ENCODE results near the gene AKAP12.
"Not testable (repeated sequence)": the region's sequence is repeated elsewhere in the genome, so short reads cannot be mapped to it uniquely, and the experiment has no call there.

Gene AKAP12

DNA sequence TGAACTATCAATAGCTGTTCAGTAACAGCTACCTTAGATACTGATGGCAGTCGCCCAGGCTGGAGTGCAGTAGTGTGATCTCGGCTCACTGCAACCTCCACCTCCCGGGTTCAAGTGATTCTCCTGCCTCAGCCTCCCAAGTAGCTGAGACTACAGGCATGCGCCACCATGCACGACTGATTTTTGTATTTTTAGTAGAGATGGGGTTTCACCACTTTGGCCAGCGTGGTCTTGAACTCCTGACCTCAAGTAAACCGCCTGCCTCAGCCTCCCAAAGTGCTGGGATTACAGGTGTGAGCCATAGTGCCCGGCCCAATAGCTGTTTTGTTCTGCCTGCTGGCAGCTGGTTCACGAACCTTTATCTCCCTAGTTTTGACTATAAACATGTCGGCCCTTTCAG lies 103.0 kb downstream of the AKAP12 start:
- DNase-seq (ENCODE audit: low read depth) = not testable (repeated sequence)

GRCh38 chr6:151349651-151350270 lies 110.0 kb downstream of the AKAP12 start:
- no peak for DNase-seq (ENCODE audit: low read depth)

- no peak for DNase-seq (ENCODE audit: low read depth)
Observed at GRCh38 chr6:151350442-151351145, 110.8 kb downstream of the AKAP12 start.

GRCh38 chr6:151351146-151351700 lies 111.5 kb downstream of the AKAP12 start:
- DNase-seq (ENCODE audit: low read depth) = no peak

GRCh38 chr6:151351731-151352130 lies 112.0 kb downstream of the AKAP12 start:
- DNase-seq (ENCODE audit: low read depth) = no peak

DNA sequence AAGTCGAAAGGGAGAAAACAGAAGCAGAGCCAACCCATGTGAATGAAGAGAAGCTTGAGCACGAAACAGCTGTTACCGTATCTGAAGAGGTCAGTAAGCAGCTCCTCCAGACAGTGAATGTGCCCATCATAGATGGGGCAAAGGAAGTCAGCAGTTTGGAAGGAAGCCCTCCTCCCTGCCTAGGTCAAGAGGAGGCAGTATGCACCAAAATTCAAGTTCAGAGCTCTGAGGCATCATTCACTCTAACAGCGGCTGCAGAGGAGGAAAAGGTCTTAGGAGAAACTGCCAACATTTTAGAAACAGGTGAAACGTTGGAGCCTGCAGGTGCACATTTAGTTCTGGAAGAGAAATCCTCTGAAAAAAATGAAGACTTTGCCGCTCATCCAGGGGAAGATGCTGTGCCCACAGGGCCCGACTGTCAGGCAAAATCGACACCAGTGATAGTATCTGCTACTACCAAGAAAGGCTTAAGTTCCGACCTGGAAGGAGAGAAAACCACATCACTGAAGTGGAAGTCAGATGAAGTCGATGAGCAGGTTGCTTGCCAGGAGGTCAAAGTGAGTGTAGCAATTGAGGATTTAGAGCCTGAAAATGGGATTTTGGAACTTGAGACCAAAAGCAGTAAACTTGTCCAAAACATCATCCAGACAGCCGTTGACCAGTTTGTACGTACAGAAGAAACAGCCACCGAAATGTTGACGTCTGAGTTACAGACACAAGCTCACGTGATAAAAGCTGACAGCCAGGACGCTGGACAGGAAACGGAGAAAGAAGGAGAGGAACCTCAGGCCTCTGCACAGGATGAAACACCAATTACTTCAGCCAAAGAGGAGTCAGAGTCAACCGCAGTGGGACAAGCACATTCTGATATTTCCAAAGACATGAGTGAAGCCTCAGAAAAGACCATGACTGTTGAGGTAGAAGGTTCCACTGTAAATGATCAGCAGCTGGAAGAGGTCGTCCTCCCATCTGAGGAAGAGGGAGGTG lies 112.9 kb downstream of the AKAP12 start:
- no peak for DNase-seq (ENCODE audit: low read depth)

DNA sequence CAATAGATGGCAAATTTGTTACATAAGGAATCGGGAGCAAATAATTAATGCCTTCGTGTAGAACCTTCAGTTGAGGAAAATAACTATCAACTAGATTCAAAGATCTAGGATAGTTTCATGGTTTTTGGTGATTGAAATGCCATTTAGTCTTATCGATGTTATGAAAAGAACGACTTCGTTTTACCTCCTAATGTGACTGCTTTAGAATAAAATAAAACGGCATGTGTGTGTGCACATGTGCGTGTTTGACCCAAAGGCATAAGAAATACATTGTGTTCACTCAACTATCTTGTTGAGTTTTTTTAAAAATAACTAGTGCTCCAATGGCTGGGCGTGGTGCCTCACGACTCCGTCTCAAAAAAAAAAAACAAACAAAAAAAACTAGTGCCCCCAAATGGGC lies 114.0 kb downstream of the AKAP12 start:
- no peak for DNase-seq (ENCODE audit: low read depth)

GRCh38 chr6:151356983-151357382 lies 117.2 kb downstream of the AKAP12 start:
- not testable (repeated sequence) for DNase-seq (ENCODE audit: low read depth)

GRCh38 chr6:151357758-151358436 lies 118.1 kb downstream of the AKAP12 start:
- no peak for DNase-seq (ENCODE audit: low read depth)

GRCh38 chr6:151358475-151358874 lies 118.7 kb downstream of the AKAP12 start:
- DNase-seq (ENCODE audit: low read depth) = no peak

- no peak for DNase-seq (ENCODE audit: low read depth)
Observed at GRCh38 chr6:151359486-151359885, 119.7 kb downstream of the AKAP12 start.

DNA sequence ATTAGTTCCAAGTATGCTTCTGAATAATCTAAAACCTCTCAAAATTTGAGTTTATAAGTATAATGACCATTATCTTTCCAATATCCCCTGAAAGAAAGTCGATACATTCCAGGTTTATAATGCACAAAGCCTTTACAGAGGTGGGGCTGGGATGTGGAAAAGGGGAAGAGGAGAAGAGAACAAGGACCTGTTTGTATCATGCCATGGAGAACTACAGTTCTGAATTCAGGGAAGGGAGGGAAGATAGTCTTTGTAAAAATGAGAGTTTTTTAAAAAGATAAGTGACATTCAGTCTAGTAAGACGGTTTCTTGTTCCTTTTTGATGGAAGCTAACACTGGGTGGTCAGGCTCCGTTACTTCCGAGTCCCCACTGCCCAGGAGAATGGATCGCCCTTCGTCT lies 125.5 kb downstream of the AKAP12 start:
- no peak for DNase-seq (ENCODE audit: low read depth)

DNA sequence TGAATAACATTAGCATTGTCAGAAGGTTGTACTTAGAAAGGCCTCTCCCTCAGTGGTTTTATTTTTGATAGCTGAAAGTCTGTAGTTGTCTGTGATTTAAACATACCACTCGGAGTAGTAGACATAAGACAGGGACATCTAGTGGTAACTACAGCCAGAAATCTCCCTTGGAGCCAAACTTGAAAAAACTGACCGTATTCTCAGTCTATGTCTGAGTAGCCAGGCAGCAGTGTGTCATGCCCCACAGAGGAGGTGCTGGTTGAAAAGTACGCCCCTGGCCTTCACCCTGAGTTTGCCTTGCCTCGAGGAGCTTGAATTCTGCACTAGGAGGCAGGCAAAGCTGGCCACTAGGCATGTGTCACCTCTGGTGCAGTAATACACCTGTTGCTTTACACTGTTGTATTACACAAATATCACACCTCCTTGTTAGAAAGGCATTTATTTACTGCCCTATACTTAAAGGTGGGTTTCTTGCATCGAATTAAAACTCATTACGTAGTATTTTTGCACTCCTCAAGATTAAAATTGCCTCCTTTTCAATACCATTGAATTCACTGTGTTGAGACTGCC lies 130.8 kb downstream of the AKAP12 start:
- DNase-seq (ENCODE audit: low read depth) = no peak

DNA sequence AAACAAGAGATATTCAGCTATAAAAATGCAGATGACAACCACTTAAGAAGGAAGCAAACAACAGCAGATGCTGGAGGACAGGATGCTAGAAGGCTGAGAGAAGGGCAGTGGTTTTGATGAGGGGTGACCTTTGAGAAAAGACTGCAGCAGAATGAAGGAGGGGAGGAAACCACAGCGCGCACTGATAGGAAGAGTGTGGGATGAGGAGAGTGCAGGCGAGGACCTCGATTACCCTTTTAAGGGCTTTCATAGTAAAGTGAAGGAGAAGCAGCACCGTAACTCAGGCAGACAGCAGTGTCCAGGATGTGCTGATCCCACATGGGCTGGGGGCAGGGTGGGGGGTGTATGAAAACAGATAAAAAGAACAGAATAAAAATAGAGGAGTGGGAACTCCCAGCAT lies 132.4 kb downstream of the AKAP12 start:
- DNase-seq (ENCODE audit: low read depth) = no peak

- DNase-seq (ENCODE audit: low read depth) = no peak
Observed at GRCh38 chr6:151374036-151374683, 134.4 kb downstream of the AKAP12 start.

DNA sequence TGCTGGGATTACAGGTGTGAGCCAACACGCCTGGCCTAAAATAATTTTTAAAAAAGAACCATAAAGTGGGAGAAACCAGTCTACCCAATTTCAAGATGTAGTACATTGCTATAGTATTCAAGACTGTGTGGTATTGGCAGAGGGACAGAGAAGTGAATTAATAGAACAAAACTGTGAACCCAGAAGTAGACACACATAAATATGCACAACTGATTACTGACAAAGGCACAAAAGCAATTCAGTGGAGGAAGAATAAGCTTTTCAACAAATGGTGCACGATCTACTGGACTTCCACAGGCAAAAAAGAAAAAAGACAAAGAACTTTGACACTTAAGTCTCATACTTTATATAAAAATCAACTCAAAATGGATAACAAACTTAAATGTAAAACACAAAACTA lies 136.1 kb downstream of the AKAP12 start:
- DNase-seq (ENCODE audit: low read depth) = no peak

GRCh38 chr6:151376440-151376839 lies 136.7 kb downstream of the AKAP12 start:
- no peak for DNase-seq (ENCODE audit: low read depth)

DNA sequence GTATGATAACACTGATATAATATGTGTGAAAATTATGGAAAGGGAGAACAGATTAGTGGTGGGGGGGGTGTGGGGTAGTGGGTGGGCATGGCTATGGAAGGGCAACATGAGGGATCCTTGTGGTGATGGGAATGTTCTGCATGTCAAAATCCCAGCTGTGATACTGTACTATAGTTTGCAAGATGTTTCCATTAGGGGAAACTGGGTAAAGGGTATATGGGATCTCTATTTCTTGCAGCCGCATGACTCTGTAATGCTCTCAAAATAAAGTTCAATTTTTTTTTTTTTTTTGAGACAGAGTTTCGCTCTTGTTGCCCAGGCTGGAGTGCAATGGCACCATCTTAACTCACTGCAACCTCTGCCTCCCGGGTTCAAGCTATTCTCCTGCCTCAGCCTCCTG lies 137.3 kb downstream of the AKAP12 start:
- DNase-seq (ENCODE audit: low read depth) = no peak

DNA sequence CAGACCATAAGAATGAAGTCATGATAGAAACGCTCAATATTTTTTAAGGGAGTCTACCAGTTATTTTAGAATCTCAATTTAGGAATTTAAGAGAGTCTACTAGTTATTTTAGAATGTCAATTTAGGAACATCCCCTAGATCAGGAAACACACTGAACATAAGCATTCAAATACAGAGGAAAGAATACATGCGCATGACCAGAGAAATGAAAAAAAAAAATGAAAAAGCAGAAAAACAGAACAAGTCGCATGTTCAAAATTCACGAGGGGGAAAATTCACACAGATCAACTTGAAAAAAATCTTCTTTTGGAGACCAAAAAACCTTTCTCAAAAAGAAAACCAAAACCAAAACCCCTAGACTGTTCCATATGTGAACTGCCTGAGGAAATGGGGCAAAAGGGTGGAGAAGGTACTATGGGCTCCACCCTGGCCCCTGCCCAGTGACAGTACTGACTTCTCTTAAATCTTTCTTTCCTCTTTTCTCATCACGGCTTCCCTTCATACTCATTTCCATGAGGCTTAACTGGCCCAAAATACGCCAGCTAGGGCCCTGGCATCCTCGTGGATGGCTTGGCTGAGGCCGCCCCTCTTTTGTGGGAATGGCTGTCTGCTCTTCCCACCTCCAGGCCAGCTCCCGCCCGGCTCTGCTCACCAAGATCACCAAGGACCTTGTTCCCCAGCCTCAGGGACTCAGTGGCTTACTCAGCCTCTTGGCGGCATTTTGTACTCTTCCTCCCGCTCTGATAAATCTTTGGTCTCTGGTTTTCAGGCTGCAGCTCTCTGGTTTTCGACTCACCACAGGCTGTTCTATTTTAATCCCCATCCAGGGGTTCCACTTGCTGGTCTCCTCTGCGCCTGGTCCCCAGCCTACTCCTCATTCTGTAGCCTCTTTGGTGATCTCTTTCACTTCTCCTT lies 140.4 kb downstream of the AKAP12 start:
- DNase-seq (ENCODE audit: low read depth) = no peak

- no peak for DNase-seq (ENCODE audit: low read depth)
Observed at GRCh38 chr6:151380848-151381205, 141.1 kb downstream of the AKAP12 start.

All from activated gamma-delta T cell treated with anti-CD3 and anti-CD28 coated beads, Interleukin-2, amount 50 U/mL, for 16 hours (primary cell).